C4-2B (cell line): Measurements from ENCODE around the gene AFF3.

ENCODE experiments used
- H3K27ac ChIP-seq: fragments of 450-650 bp; 2 replicates; pipeline ENCODE4 v1.5.1; 2017
- CTCF ChIP-seq: fragments of 450-650 bp; conservative IDR thresholded peaks from 2 replicates; pipeline ENCODE4 v1.5.1; 2017; ENCODE audit warnings: mild to moderate bottlenecking
- ZFX ChIP-seq: fragments of 450-650 bp; IDR thresholded peaks from 2 replicates; pipeline ENCODE4 v1.6.1; 2017

AFF3 gene

GRCh38 chr2:99617811-99618210 lies 524.6 kb downstream of the AFF3 start:
- no peak overlapping the region for H3K27ac ChIP-seq
- TF ChIP-seq ZFX (no peak), CTCF (no peak)

DNA sequence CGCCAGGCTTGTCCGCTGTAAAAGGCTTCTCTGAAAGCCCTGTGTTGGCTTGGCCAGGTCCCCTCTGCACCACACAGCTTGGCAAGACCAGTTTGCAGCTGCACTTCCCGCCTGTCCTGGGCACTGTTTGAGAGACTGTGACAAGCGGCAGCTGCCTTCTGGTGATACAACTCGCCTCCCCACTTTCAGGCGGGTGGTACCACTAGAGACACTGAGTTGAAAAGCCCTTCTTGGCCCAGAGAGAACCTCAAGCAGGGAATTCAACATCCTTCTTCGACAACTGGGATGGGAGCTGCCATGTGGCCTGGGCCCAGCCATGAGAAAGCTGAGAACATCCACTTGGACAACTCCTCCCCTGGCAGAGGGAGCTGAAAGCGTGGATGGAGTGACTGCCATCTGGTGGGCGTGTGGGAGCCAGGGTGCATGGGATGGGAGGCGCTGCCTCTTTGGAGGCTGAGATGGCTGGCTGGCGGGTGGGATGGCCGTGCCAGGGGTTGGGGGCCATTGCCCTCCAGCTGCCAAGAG lies 527.1 kb downstream of the AFF3 start:
- TF ChIP-seq CTCF: no peak
- no peak for TF ChIP-seq ZFX
- no peak overlapping the region for H3K27ac ChIP-seq

- no peak overlapping the region for H3K27ac ChIP-seq
- no peak for TF ChIP-seq ZFX
- no peak for TF ChIP-seq CTCF
Observed at GRCh38 chr2:99613980-99614379, 528.4 kb downstream of the AFF3 start.

DNA sequence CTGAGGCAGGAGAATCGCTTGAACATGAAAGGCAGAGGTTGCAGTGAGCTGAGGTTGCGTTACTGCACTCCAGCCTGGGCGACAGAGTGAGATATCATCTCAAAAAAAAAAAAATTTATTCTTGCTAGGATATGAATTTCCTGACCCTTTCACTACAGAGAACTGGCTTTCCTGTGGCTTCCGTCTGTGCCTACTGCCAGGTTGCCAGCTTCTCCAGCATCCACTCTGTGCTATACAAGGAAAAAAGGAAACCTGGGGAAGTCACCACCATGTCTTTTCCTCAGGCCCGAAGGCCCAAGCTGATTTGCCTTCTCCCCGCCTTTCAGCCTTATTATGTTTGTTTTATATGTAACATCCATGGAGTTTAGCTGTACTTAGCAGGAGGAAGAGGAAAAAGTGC lies 530.6 kb downstream of the AFF3 start:
- TF ChIP-seq CTCF: no peak
- no peak overlapping the region for H3K27ac ChIP-seq

- no peak for TF ChIP-seq CTCF
- no peak overlapping the region for H3K27ac ChIP-seq
Observed at GRCh38 chr2:99611034-99611433, 531.4 kb downstream of the AFF3 start.

GRCh38 chr2:99609851-99610381 lies 532.5 kb downstream of the AFF3 start:
- no peak for TF ChIP-seq ZFX
- TF ChIP-seq CTCF: no peak
- H3K27ac ChIP-seq: no peak overlapping the region

GRCh38 chr2:99608861-99609260 lies 533.5 kb downstream of the AFF3 start:
- H3K27ac ChIP-seq: no peak overlapping the region
- TF ChIP-seq ZFX: no peak
- no peak for TF ChIP-seq CTCF
